IPS-18c (cell line): ENCODE data around the gene IL6R.
"Not testable (repeated sequence)": the region's sequence is repeated elsewhere in the genome, so short reads cannot be mapped to it uniquely, and the experiment has no call there.

Source experiments
- H3K4me3 ChIP-seq: 2 replicates; pipeline ENCODE4 v1.7.0; 2013; ENCODE audit warnings: low read depth, mild to moderate bottlenecking, low read length, moderate library complexity; ENCODE audit not compliant: insufficient read depth
- H3K9me3 ChIP-seq: one replicate; pipeline ENCODE4 v1.6.1; 2013; ENCODE audit warnings: mild to moderate bottlenecking, low read length, moderate library complexity; ENCODE audit not compliant: control insufficient read depth, insufficient read depth

IL6R gene

GRCh38 chr1:154419620-154420571, 14.8 kb downstream of the IL6R start:
- H3K9me3 ChIP-seq, result peaks cover 2% of the 10 kb centered on the region
- no peak overlapping the region for H3K4me3 ChIP-seq

GRCh38 chr1:154420961-154421924, 16.1 kb downstream of the IL6R start:
- H3K4me3 ChIP-seq, result no peak overlapping the region
- H3K9me3 ChIP-seq, result peaks cover 2% of the 10 kb centered on the region

GRCh38 chr1:154422049-154422448, 16.9 kb downstream of the IL6R start:
- H3K4me3 ChIP-seq, H3K9me3 ChIP-seq: not testable (repeated sequence)

GRCh38 chr1:154422521-154422920, 17.4 kb downstream of the IL6R start:
- Histone ChIP-seq H3K4me3 (no peak overlapping the region), H3K9me3 (peaks cover 2% of the 10 kb centered on the region)

GRCh38 chr1:154423304-154423987, 18.3 kb downstream of the IL6R start:
- no peak overlapping the region for H3K4me3 ChIP-seq
- H3K9me3 ChIP-seq, result peaks cover 2% of the 10 kb centered on the region

GRCh38 chr1:154423988-154424326, 18.8 kb downstream of the IL6R start:
- no peak overlapping the region for H3K4me3 ChIP-seq

GRCh38 chr1:154425172-154425571, 20.0 kb downstream of the IL6R start:
- Histone ChIP-seq H3K9me3 (peaks cover 2% of the 10 kb centered on the region), H3K4me3 (no peak overlapping the region)

More at GRCh38 chr1:154423988-154424326, 18.8 kb downstream of the IL6R start:
- H3K9me3 ChIP-seq, result peaks cover 2% of the 10 kb centered on the region

GRCh38 chr1:154427173-154428139, 22.3 kb downstream of the IL6R start:
- no peak overlapping the region for H3K4me3 ChIP-seq
- peaks cover 2% of the 10 kb centered on the region for H3K9me3 ChIP-seq

- H3K4me3 ChIP-seq, result no peak overlapping the region
- H3K9me3 ChIP-seq, result peaks cover 2% of the 10 kb centered on the region
Measured at GRCh38 chr1:154429118-154429517, 24.0 kb downstream of the IL6R start.

- no peak overlapping the region for H3K4me3 ChIP-seq
- H3K9me3 ChIP-seq, result no peaks in the 10 kb centered on the region
Measured at GRCh38 chr1:154429841-154430611, 24.9 kb downstream of the IL6R start.

- H3K4me3 ChIP-seq, result no peak overlapping the region
- H3K9me3 ChIP-seq, result no peaks in the 10 kb centered on the region
Measured at GRCh38 chr1:154430903-154431302, 25.8 kb downstream of the IL6R start.

- Histone ChIP-seq H3K4me3 (no peak overlapping the region), H3K9me3 (no peaks in the 10 kb centered on the region)
Measured at GRCh38 chr1:154431586-154432373, 26.6 kb downstream of the IL6R start.

GRCh38 chr1:154433161-154433764, 28.1 kb downstream of the IL6R start:
- H3K4me3 ChIP-seq, result no peak overlapping the region
- no peaks in the 10 kb centered on the region for H3K9me3 ChIP-seq

- no peaks in the 10 kb centered on the region for H3K9me3 ChIP-seq
- no peak overlapping the region for H3K4me3 ChIP-seq
Measured at GRCh38 chr1:154434346-154435085, 29.4 kb downstream of the IL6R start.
